GM12872 (cell line): ENCODE measurements around the gene MAPK6.

Experiments
- CTCF ChIP-seq: IDR thresholded peaks from 3 replicates; pipeline ENCODE4 v1.5.1; 2011; ENCODE audit warnings: low read depth, mild to moderate bottlenecking, low read length, moderate library complexity; ENCODE audit not compliant: insufficient read depth

MAPK6 gene

GRCh38 chr15:52071570-52071969 lies 52.6 kb downstream of the MAPK6 start:
- no peak for TF ChIP-seq CTCF

- no peak for TF ChIP-seq CTCF
Observed at GRCh38 chr15:52076889-52077781, 58.1 kb downstream of the MAPK6 start.

- TF ChIP-seq CTCF, result no peak
Observed at GRCh38 chr15:52078197-52078875, 59.3 kb downstream of the MAPK6 start.

- TF ChIP-seq CTCF, result peak; percentile 88
Observed at GRCh38 chr15:52078876-52079700, 60.1 kb downstream of the MAPK6 start.

GRCh38 chr15:52080031-52080430 lies 61.0 kb downstream of the MAPK6 start:
- TF ChIP-seq CTCF, result no peak

DNA sequence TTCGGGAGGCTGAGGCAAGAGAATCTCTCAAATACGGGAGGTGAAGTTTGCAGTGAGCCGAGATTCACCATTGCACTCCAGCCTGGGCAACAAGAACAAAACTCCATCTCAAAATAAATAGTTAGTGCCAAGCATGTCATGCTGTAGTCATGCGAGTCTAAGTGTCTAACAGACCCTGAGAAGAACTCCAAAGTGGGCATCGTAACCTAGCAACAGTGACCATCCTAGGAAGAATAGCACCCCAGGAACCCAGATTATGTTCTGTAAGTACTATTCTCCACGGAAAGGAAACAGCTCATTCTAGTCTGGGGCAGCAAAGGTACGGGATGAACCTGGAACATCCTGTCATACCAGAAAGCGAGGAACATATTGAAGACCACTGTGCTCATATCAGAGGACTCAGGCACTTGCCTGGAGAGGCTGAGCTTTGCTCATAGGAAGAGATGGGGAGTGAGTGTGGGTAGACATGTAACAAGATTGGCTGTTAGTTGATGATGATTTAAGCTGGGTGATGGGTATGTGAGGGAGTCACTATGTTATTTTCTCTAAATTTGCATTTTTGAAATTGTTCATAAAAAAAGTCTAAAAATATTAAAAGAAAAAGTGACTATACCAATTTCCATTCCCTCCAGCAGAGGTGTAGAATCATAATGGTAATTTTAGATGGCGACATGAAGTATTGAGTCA lies 61.8 kb downstream of the MAPK6 start:
- no peak for TF ChIP-seq CTCF
